IMR-90 (cell line): ENCODE measurements around the gene AGMO. TPM values are rescaled to one million over a fixed set of nuclear protein-coding genes. Genes with fewer than 3 reads are reported as not detected.

Source experiments
- ATAC-seq: fragments of 200-7000 bp; cut with Tn5 transposase; 2 replicates; pipeline ENCODE4 v1.9.1; 2020; ENCODE audit warnings: low read depth, mild to moderate bottlenecking, moderate library complexity
- BruUV-seq: library from RNA; stranded (reverse); fragments of 400-500 nt; replicated peaks from 2 replicates; lab custom pipeline; 2021; lab: Mats Ljungman, UMichigan
- CTCF ChIA-PET: fragments of 300-600 bp; formaldehyde crosslinking; extraction: SDS; loops from one replicate; lab custom pipeline; 2021; ENCODE audit warnings: antibody characterized with exemption; lab: Yijun Ruan, JAX
- POLR2A ChIA-PET: fragments of 300-600 bp; sonication (Branson Sonifier 250); formaldehyde crosslinking; loops from one replicate; lab custom pipeline; 2022; ENCODE audit warnings: antibody characterized with exemption; ENCODE audit not compliant: unreplicated experiment; lab: Charles Lee
- DNase-seq: peaks from one replicate; pipeline ENCODE4 v3.0.0; 2013
- H2AFZ ChIP-seq: replicated peaks from 2 replicates; pipeline ENCODE3; 2013; ENCODE audit warnings: low read length, mild to moderate bottlenecking; ENCODE audit not compliant: poor library complexity
- H2AK5ac ChIP-seq: 2 replicates; pipeline ENCODE4 v1.6.1; 2013; ENCODE audit warnings: low read depth, low read length, inconsistent platforms
- H2AK9ac ChIP-seq: replicated peaks from 2 replicates; pipeline ENCODE3; 2013; ENCODE audit warnings: mild to moderate bottlenecking, low read depth, low read length, moderate library complexity; ENCODE audit not compliant: poor library complexity
- H2BK120ac ChIP-seq: 2 replicates; pipeline ENCODE4 v1.6.1; 2013; ENCODE audit warnings: low read depth, low read length, inconsistent platforms
- H2BK15ac ChIP-seq: 3 replicates; pipeline ENCODE4 v1.6.1; 2013; ENCODE audit warnings: low read depth, low read length, inconsistent platforms
- H2BK20ac ChIP-seq: 2 replicates; pipeline ENCODE4 v1.6.1; 2013; ENCODE audit warnings: low read depth, mild to moderate bottlenecking, inconsistent platforms, low read length, moderate library complexity
- H2BK5ac ChIP-seq: 2 replicates; pipeline ENCODE4 v1.6.1; 2013; ENCODE audit warnings: mild to moderate bottlenecking, low read depth, low read length, inconsistent platforms; ENCODE audit not compliant: poor library complexity, severe bottlenecking
- H3K14ac ChIP-seq: replicated peaks from 2 replicates; pipeline ENCODE4 v1.6.1; 2013; ENCODE audit warnings: low read depth, low read length, inconsistent platforms
- H3K18ac ChIP-seq: 2 replicates; pipeline ENCODE4 v1.6.1; 2013; ENCODE audit warnings: low read depth, low read length, control low read depth
- H3K23ac ChIP-seq: 2 replicates; pipeline ENCODE4 v1.6.1; 2013; ENCODE audit warnings: low read depth, low read length, inconsistent platforms
- H3K27ac ChIP-seq: 2 replicates; pipeline ENCODE4 v1.5.1; 2013; ENCODE audit warnings: mild to moderate bottlenecking, control low read depth, low read length; ENCODE audit not compliant: insufficient read depth
- H3K27me3 ChIP-seq: 2 replicates; pipeline ENCODE4 v1.6.1; 2013; ENCODE audit warnings: low read length; ENCODE audit not compliant: control insufficient read depth, insufficient read depth
- H3K36me3 ChIP-seq: 2 replicates; pipeline ENCODE4 v1.6.1; 2013; ENCODE audit warnings: low read length, mixed read lengths; ENCODE audit not compliant: control insufficient read depth, insufficient read depth
- H3K4ac ChIP-seq: 2 replicates; pipeline ENCODE4 v1.6.1; 2013; ENCODE audit warnings: low read depth, low read length, inconsistent platforms
- H3K4me1 ChIP-seq: 2 replicates; pipeline ENCODE4 v1.6.1; 2013; ENCODE audit warnings: low read length, mixed read lengths; ENCODE audit not compliant: control insufficient read depth, insufficient read depth
- H3K4me2 ChIP-seq: 2 replicates; pipeline ENCODE4 v1.6.1; 2013; ENCODE audit warnings: low read depth, mild to moderate bottlenecking, control low read depth, low read length, moderate library complexity
- H3K4me3 ChIP-seq: 2 replicates; pipeline ENCODE4 v1.5.1; 2013; ENCODE audit warnings: low read depth, mild to moderate bottlenecking, control low read depth, low read length, moderate library complexity; ENCODE audit not compliant: insufficient read depth
- H3K56ac ChIP-seq: 2 replicates; pipeline ENCODE4 v1.6.1; 2013; ENCODE audit warnings: low read length, inconsistent platforms; ENCODE audit not compliant: insufficient read depth; ENCODE audit errors: extremely low read depth
- H3K79me1 ChIP-seq, 2 experiments: 2 replicates each; pipeline ENCODE4 v1.6.1; 2013; ENCODE audit warnings: low read length in 2 of 2, inconsistent platforms in 1 of 2, low read depth in 1 of 2
- H3K9ac ChIP-seq: 2 replicates; pipeline ENCODE4 v1.6.1; 2013; ENCODE audit warnings: low read depth, low read length, control low read depth
- H3K9me1 ChIP-seq: 2 replicates; pipeline ENCODE4 v1.6.1; 2013; ENCODE audit warnings: low read length, inconsistent platforms; ENCODE audit not compliant: insufficient read depth
- H3K9me3 ChIP-seq: 2 replicates; pipeline ENCODE4 v1.6.1; 2013; ENCODE audit warnings: low read length; ENCODE audit not compliant: control insufficient read depth, insufficient read depth
- H4K20me1 ChIP-seq: 2 replicates; pipeline ENCODE4 v1.6.1; 2013; ENCODE audit warnings: low read length, inconsistent platforms; ENCODE audit not compliant: insufficient read depth
- H4K5ac ChIP-seq: 2 replicates; pipeline ENCODE4 v1.6.1; 2013; ENCODE audit warnings: mild to moderate bottlenecking, low read depth, low read length, control low read depth
- H4K8ac ChIP-seq, 2 experiments: 2 replicates each; pipeline ENCODE4 v1.6.1; 2013; ENCODE audit warnings: low read depth in 2 of 2, low read length in 2 of 2, control low read depth in 1 of 2, inconsistent platforms in 1 of 2
- H4K91ac ChIP-seq: 2 replicates; pipeline ENCODE4 v1.6.1; 2013; ENCODE audit warnings: low read depth, low read length, inconsistent platforms; ENCODE audit not compliant: insufficient read depth
- BHLHE40 ChIP-seq: fragments of 150-350 bp; IDR thresholded peaks from 2 replicates; pipeline ENCODE4 v1.6.1; 2016; ENCODE audit warnings: mild to moderate bottlenecking, low read depth, low read length
- CEBPB ChIP-seq: IDR thresholded peaks from 2 replicates; pipeline ENCODE4 v1.6.1; 2012; ENCODE audit warnings: low read depth, low read length, improper control_type of control experiment
- CHD1 ChIP-seq: IDR thresholded peaks from 2 replicates; pipeline ENCODE4 v1.6.1; 2012; ENCODE audit warnings: low read depth, low read length, improper control_type of control experiment
- ELK1 ChIP-seq: fragments of 150-350 bp; IDR thresholded peaks from 2 replicates; pipeline ENCODE4 v1.6.1; 2016; ENCODE audit warnings: low read depth, mild to moderate bottlenecking, low read length, moderate library complexity, borderline replicate concordance
- FOS ChIP-seq: fragments of 150-350 bp; IDR thresholded peaks from 2 replicates; pipeline ENCODE4 v1.6.1; 2016; ENCODE audit warnings: low read depth, low read length
- MAFK ChIP-seq: IDR thresholded peaks from 2 replicates; pipeline ENCODE4 v1.6.1; 2012; ENCODE audit warnings: low read depth, low read length, improper control_type of control experiment
- MAZ ChIP-seq: IDR thresholded peaks from 2 replicates; pipeline ENCODE4 v1.6.1; 2012; ENCODE audit warnings: low read depth, mild to moderate bottlenecking, low read length, improper control_type of control experiment, moderate library complexity, borderline replicate concordance
- MXI1 ChIP-seq: IDR thresholded peaks from 2 replicates; pipeline ENCODE4 v1.6.1; 2012; ENCODE audit warnings: low read depth, mild to moderate bottlenecking, low read length, moderate library complexity, borderline replicate concordance
- NFE2L2 ChIP-seq: fragments of 150-350 bp; IDR thresholded peaks from 2 replicates; pipeline ENCODE4 v1.6.1; 2016; ENCODE audit warnings: low read depth, mild to moderate bottlenecking, low read length
- POLR2A ChIP-seq: IDR thresholded peaks from 2 replicates; pipeline ENCODE4 v1.6.1; 2012; ENCODE audit warnings: mild to moderate bottlenecking, low read depth, low read length
- RAD21 ChIP-seq: IDR thresholded peaks from 2 replicates; pipeline ENCODE4 v1.6.1; 2012; ENCODE audit warnings: low read length, improper control_type of control experiment
- RCOR1 ChIP-seq: IDR thresholded peaks from 2 replicates; pipeline ENCODE4 v1.6.1; 2012; ENCODE audit warnings: mild to moderate bottlenecking, low read length, improper control_type of control experiment; ENCODE audit not compliant: insufficient replicate concordance
- RFX5 ChIP-seq: IDR thresholded peaks from 2 replicates; pipeline ENCODE4 v1.8.0; 2012; ENCODE audit warnings: low read depth, mild to moderate bottlenecking, low read length, moderate library complexity
- SMC3 ChIP-seq: fragments of 150-350 bp; IDR thresholded peaks from 2 replicates; pipeline ENCODE4 v1.6.1; 2016; ENCODE audit warnings: low read depth, mild to moderate bottlenecking, antibody characterized with exemption, low read length, moderate library complexity
- WGBS, 2 experiments: methylation state at CpG; one replicate each; pipeline versions ENCODE4 v1.1.5 to v1.1.7; 2013; ENCODE audit warnings: missing lambda C conversion rate in 2 of 2; ENCODE audit not compliant: insufficient read length in 1 of 2; ENCODE audit errors: extremely low coverage in 2 of 2; 5-methylcytosine and 5-hydroxymethylcytosine counted together
- dilution Hi-C: fragments of 300-500 bp; cut with HindIII; formaldehyde crosslinking; loops from one replicate; pipeline ENCODE4 v1.14.3; 2018; ENCODE audit warnings: low sequenced_read_pairs; ENCODE audit not compliant: unreplicated experiment
- in situ Hi-C: fragments of 300-500 bp; cut with MboI; formaldehyde crosslinking; loops from 3 replicates; pipeline ENCODE4 v1.14.3; 2019; ENCODE audit warnings: low sequenced_read_pairs, inconsistent platforms, mixed read lengths
- intact Hi-C: fragments of 100-400 bp; cut with micrococcal nuclease; formaldehyde crosslinking; loops from 2 replicates; pipeline ENCODE4 v1.10.0; 2022
- polyA plus RNA-seq, 3 experiments: library from polyadenylated mRNA; depleted of rRNA; stranded (reverse); fragments of >200 nt; gene quantifications; 2 replicates each; pipeline ENCODE4 v1.2.3, GENCODE V29; 2012; ENCODE audit warnings: low replicate concordance in 1 of 3
- total RNA-seq: library from RNA; depleted of rRNA; stranded (reverse); fragments of >200 nt; gene quantifications from 2 replicates; pipeline ENCODE4 v1.2.3, GENCODE V29; 2012
- TF ChIP-seq, protein P1 (sequence below): conservative IDR thresholded peaks from 2 replicates; pipeline ENCODE4 v1.5.1; 2012; ENCODE audit warnings: mild to moderate bottlenecking, low read depth, low read length, improper control_type of control experiment
- TF ChIP-seq, protein P2 (sequence below): fragments of 150-350 bp; IDR thresholded peaks from 2 replicates; pipeline ENCODE4 v1.6.1; 2017; ENCODE audit warnings: mild to moderate bottlenecking, antibody characterized with exemption, low read length, low read depth

Gene AGMO
- total and polyA plus RNA-seq, 2 of the 4 experiments (the other 2 are of a cell fraction): not detected

DNA sequence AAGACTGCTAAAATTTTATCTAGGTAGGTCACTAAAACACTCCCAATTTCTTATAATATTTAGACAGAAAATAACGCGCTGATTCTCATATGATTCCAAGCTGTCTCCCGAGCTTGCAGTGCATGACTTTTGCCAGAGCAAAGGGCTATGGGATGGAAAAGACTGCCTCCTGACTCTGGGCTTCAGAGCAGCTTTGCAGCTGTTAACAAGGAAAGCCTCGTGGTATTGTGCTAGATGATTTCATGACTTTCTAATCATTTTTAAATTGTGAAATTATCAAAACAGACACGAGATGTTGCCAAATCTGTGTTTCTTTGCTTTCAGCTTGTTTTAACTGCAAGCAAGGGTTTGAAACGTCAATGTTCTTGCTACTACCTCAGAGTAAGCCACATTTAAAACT lies 238.3 kb downstream of the AGMO start:
- Histone ChIP-seq H2BK5ac (no peak overlapping the region), H3K4me1 (no peaks in the 10 kb centered on the region), H2BK20ac (no peak overlapping the region), H3K9me1 (no peaks in the 10 kb centered on the region), H3K36me3 (no peaks in the 10 kb centered on the region), H3K18ac (no peak overlapping the region), H4K8ac (no peak overlapping the region), H3K14ac (no peak overlapping the region), H2BK15ac (no peak overlapping the region), H4K5ac (no peak overlapping the region), H2AK5ac (no peak overlapping the region), H3K56ac (no peak overlapping the region), H3K23ac (no peak overlapping the region), H3K27ac (no peak overlapping the region), H3K9ac (no peak overlapping the region), H3K9me3 (no peaks in the 10 kb centered on the region), H2AFZ (no peak overlapping the region), H3K4me2 (no peak overlapping the region), H3K27me3 (no peaks in the 10 kb centered on the region), H4K20me1 (no peaks in the 10 kb centered on the region), H4K91ac (no peak overlapping the region), H3K4me3 (no peak overlapping the region), H3K4ac (no peak overlapping the region), H2AK9ac (no peak overlapping the region), H3K79me1 (no peaks in the 10 kb centered on the region), H2BK120ac (no peak overlapping the region)
- dilution Hi-C loops (no loop called here), intact Hi-C loops (no loop called here), in situ Hi-C loops (loop anchor here (10.0 to 25.0 kb wide), 2 partner anchors 401 to 1239 kb away; no protein-coding TSS in a partner anchor)
- ChIA-PET CTCF (interaction anchor here (0.6 to 1.1 kb wide), 2 partner anchors 308 to 398 kb away, joined by 3 to 4 read pairs; no protein-coding TSS in a partner anchor), POLR2A (no interaction called here)
- ATAC-seq: no peak
- WGBS, 2 experiments: no CpG with 5 or more reads among the region's 6 CpGs
- DNase-seq: no peak
- BruUV-seq: no TSS peak
- TF ChIP-seq RFX5 (no peak), MXI1 (no peak), BHLHE40 (no peak), POLR2A (no peak), MAFK (no peak), RAD21 (no peak), CHD1 (no peak), FOS (no peak), NFE2L2 (no peak), ELK1 (no peak), MAZ (no peak), CEBPB (no peak), SMC3 (no peak), RCOR1 (no peak)
- TF ChIP-seq, protein P1, sequence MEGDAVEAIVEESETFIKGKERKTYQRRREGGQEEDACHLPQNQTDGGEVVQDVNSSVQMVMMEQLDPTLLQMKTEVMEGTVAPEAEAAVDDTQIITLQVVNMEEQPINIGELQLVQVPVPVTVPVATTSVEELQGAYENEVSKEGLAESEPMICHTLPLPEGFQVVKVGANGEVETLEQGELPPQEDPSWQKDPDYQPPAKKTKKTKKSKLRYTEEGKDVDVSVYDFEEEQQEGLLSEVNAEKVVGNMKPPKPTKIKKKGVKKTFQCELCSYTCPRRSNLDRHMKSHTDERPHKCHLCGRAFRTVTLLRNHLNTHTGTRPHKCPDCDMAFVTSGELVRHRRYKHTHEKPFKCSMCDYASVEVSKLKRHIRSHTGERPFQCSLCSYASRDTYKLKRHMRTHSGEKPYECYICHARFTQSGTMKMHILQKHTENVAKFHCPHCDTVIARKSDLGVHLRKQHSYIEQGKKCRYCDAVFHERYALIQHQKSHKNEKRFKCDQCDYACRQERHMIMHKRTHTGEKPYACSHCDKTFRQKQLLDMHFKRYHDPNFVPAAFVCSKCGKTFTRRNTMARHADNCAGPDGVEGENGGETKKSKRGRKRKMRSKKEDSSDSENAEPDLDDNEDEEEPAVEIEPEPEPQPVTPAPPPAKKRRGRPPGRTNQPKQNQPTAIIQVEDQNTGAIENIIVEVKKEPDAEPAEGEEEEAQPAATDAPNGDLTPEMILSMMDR: no peak
- TF ChIP-seq, protein P2, sequence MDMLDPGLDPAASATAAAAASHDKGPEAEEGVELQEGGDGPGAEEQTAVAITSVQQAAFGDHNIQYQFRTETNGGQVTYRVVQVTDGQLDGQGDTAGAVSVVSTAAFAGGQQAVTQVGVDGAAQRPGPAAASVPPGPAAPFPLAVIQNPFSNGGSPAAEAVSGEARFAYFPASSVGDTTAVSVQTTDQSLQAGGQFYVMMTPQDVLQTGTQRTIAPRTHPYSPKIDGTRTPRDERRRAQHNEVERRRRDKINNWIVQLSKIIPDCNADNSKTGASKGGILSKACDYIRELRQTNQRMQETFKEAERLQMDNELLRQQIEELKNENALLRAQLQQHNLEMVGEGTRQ: no peak
